NCI-H1694 (cell line): Measurements from ENCODE around the gene UNC13C.

Source experiments
- DNase-seq: peaks from one replicate; lab custom pipeline; 2025; lab: John Stamatoyannopoulos, UW

The UNC13C gene

DNA sequence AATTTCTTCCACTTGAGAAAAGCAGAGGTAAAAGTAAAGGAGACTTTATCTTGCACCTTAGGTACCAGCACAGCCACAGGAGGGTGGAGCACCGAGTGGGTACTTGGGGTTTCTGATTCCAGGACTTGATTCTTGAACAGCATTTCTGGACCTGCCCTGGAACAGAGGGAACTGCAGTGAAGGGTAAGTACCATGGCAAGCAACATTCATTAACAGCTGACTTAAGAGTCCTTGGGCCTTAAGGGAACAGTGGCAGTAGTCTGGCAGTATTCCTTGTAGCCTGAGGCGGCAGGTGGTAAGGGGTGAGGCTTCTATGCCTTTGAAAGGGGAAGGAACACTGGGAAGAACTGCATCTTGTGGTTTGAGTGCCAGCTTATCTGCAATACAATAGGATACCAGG is 666.6 kb downstream of the UNC13C start:
- no peak for DNase-seq

DNA sequence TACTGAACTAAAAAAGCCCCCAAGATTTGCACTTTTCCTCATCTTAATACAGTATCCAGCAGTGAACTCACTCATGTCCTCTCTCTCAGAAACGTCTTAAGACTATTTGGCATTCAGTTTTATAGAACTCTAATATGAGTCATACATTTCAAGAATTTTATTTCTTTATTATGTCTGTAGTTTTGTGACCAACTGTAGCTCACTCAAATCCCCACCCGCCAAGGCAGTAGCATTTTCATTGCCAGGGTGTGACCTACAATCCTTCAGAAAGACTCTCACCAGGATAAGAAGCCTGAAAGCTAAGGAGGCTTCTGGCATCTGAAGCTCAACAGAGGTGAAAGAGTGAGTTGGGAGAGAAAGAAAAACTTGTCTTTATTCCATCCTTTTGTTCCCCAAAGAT is 681.4 kb downstream of the UNC13C start:
- DNase-seq, result no peak

DNA sequence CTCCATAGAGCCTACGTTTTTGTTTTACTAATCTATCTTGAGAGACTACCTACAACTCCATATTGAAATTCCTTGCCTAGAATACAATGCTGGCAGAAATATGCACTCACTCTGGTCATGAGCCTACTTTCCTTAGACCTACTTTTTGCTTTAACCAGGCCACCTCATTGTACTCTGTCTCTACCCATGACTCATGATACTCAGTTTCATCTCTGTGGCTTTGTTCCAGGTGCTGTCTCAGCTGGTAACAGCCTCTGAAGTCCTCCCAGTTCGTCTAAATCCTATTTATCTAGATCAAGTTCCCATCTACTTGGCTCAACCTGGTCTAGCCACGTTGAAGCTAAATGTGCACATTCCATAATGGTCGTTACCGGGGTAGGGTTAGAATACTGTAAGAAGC is 682.1 kb downstream of the UNC13C start:
- no peak for DNase-seq

DNA sequence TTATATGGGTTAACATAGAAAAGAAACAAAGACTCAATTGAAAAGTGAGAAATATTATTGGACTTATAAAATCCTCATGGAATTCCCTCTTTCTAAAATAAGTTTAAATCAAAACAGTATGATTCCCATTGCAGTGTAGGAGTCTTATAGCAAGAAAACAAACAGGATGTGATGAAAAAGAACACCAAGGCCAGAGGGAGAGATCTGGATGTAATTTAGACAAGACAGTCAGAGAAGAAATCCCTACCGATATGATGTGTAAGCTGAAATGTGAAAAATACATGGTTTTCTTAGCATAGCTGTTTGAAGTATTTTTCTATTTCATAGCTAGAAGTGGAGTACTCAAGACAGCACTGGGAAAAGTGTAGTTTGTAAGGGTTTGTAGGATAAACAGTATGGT is 697.0 kb downstream of the UNC13C start:
- no peak for DNase-seq

DNA sequence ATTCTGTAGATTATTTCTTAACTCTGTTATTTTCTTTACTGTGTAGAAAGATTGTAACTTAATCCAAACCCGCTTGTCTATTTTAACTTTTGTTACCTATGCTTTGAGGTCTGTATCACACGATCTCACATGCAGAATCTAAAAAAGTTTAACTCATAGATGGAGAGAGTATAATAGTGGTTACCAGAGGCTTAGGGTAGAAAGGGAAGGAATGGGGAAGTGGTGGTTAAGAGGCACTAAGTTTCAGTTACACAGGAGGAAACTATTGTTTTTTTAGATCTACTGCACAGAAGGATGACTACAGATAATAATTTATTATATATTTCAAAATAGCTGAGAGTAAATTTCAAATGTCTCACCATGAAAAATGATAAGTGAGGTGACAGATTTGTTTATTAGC is 703.3 kb downstream of the UNC13C start:
- no peak for DNase-seq
